GM18511 (cell line): ENCODE measurements around the gene FEN1.

Source experiments
- ATAC-seq: cut with Tn5 transposase; IDR thresholded peaks from one replicate; pipeline ENCODE4 v1.9.1; 2021; ENCODE audit warnings: mild to moderate bottlenecking, moderate library complexity; ENCODE audit not compliant: unreplicated experiment

Gene FEN1

GRCh38 chr11:61756452-61757212 lies 36.1 kb upstream of the FEN1 start:
- peak; percentile 65 for ATAC-seq

DNA sequence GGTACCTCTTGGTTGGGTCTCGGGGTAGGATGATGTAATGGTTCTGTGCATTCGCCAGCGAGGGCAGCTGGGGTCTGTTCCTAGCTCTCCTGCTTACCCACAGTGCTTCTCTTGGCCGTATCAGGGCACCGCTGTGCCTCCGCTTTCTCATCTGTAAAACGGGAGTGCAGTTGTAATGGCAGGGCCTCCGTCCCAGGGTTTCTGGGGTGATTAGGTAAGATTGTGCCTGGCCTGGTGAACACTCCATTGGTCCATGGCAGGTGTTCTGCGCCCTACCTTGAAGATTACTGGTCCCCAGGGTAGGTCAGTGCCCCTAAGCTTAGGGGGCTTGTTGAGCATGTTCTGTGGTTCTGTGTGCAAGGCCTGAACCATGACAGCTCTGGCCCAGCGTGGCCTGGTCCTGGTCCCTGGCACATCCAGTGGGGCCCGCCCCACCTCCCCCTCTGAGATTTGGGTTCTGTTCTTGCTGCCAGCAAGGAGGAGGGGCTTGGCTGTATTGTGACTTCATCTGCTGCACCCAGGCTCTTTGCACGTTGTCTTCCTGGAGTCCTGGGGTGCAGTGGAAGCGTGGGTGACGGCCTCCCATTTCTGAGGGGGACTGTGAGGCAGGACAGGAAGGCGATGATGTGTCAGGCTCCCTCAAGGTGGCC lies 35.4 kb upstream of the FEN1 start:
- no peak for ATAC-seq

- ATAC-seq: no peak
Measured at GRCh38 chr11:61760946-61761345, 31.8 kb upstream of the FEN1 start.

GRCh38 chr11:61761440-61762222 lies 31.1 kb upstream of the FEN1 start:
- ATAC-seq: no peak

GRCh38 chr11:61762223-61762615 lies 30.5 kb upstream of the FEN1 start:
- ATAC-seq: no peak

GRCh38 chr11:61762798-61763197 lies 29.9 kb upstream of the FEN1 start:
- no peak for ATAC-seq

GRCh38 chr11:61763930-61764605 lies 28.6 kb upstream of the FEN1 start:
- no peak for ATAC-seq

- no peak for ATAC-seq
Measured at GRCh38 chr11:61764606-61765260, 28.0 kb upstream of the FEN1 start.

DNA sequence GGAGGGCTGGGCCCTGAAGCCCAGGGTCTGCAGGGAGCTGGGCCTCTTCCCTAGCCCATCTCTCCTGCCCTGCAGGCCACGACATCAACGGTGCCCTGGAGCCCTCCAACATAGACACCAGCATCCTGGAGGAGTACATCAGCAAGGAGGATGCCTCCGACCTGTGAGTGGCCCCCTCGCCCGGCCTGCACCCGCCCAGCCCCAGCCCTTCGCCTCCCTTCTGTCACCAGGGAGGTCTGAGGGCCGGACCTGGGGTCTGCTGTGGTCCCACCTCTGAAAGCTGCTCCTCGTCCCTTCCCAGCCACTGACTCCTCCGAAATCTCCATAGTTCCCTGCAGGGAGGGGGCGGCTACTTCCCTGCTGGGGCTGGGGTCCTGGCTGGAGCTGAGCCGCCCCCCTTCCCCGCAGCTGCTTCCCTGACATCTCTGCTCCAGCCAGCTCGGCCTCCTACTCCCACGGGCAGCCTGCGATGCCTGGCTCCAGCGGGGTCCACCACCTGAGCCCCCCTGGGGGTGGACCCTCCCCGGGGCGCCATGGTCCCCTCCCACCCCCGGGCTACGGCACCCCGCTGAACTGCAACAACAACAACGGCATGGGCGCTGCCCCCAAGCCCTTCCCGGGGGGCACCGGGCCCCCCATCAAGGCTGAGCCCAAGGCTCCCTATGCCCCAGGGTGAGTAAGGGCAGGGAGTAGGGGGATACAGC lies 27.0 kb upstream of the FEN1 start:
- no peak for ATAC-seq

GRCh38 chr11:61766353-61766841 lies 26.3 kb upstream of the FEN1 start:
- no peak for ATAC-seq

DNA sequence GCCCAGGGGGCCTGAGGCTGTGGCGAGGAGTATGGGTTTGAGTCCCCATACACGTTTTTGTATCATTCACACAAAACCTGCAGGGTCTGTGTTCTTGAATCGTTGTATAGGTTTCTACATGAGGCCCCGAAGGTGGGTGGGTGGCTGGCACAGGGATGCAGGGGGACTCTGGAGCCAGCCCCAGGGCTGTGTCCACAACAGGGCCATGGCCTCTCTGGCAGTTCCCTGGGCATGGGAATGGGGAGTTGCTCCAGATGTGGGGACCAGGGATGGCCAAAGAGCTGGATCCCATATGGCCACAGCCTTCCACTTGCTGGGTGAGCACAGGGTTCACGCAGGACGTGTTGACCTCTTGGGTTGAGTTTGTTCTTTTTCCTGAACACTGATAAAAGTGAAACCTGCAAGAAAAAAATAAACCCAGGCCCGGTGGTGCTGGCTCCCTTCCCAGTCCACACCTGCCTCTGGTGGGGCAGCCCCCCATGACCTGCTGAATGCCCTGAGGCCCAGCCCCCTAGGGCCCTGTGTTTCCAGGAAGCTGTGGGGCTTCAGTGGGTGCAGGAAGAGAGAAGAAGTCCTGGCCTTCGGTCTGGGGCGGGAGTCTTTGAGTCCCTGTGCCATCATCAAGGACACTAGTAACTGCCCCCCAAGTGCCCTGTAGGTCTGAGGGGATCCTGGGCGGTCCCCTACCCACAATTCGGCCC lies 24.2 kb upstream of the FEN1 start:
- no peak for ATAC-seq

- ATAC-seq: no peak
Measured at GRCh38 chr11:61769169-61769920, 23.4 kb upstream of the FEN1 start.

- no peak for ATAC-seq
Measured at GRCh38 chr11:61769946-61770683, 22.6 kb upstream of the FEN1 start.

GRCh38 chr11:61771195-61771894 lies 21.4 kb upstream of the FEN1 start:
- no peak for ATAC-seq

GRCh38 chr11:61771985-61772455 lies 20.7 kb upstream of the FEN1 start:
- no peak for ATAC-seq

DNA sequence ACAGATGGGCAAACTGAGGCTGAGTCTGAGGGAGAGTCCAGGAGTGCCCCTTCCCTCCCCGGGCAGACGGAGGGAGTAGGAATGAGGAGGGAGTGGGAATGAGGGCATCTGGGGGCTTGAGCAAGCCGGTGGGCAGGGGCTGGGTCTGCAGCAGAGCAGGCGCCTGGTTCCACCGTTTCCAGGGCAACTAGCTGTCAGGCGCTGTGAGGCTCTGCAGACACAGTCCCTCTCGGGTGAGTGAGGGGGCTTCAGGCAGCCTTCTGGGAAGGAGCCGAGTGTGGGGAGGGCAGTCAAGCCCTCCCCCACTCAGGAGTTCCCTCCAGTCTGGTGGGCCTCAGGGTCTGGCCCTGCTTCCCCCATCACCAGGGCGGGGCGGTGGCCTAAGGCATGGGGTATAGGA lies 19.4 kb upstream of the FEN1 start:
- no peak for ATAC-seq

- ATAC-seq: no peak
Measured at GRCh38 chr11:61773809-61774208, 18.9 kb upstream of the FEN1 start.
